Measurements from ENCODE around the gene DRC1. TPM values are rescaled to one million over a fixed set of nuclear protein-coding genes. Genes with fewer than 3 reads are reported as not detected.

The DRC1 gene
- total RNA-seq, 1 experiment from 2014 or later, result not detected

DNA sequence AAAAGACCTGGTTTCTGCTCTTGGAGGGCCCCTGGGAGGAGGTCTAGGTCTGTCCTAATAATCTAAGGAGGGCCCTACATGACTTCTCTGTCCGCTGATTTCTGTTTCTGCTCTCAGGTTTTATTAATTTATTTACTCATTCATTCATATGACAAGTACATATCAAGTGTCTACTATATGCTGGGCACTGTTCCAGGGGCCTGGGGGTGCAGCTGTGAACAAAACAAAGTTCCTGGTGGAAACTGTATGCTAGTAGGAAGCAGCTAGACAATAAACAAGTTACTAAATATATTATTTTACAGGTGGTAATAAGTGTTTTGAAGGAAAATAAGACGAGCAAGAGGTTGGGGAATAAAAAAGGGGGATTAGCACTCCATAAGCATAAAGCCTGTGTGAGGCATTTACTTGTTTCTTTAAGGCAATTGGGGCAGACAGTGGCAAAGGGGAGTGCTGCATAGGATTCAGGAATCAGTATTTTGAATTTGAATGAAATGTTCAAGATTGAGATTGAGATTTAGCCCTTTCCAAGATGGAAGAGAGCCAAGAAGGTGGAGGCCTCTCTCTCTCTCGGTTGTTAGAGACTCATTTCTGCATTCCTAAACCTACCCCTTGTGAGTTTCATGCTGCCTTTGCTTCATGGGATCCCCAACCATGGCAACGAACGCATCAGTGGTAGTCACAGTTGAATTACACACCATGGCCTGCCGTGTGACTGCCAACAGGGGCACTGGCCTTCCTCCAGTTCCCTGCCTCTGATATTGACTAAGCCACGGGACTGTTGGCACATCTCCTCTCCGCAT is 28.3 kb downstream of the DRC1 start:
- Histone ChIP-seq H3K79me2 (ENCODE audit: insufficient read depth, low read length) (no peaks in the 10 kb centered on the region), H3K27ac (ENCODE audit: low read depth, low read length) (no peak overlapping the region), H3K9me3 (ENCODE audit: control insufficient read depth in 1 of 2, insufficient read depth in 1 of 2, low read depth in 1 of 2, low read length in 2 of 2) (no peaks in the 10 kb centered on the region), H3K4me1 (ENCODE audit: control insufficient read depth in 1 of 2, insufficient read depth in 2 of 2, low read length in 2 of 2) (no peaks in the 10 kb centered on the region), H3K4me3 (replicated peaks in 1 of 2; ENCODE audit: low read depth in 1 of 2, low read length in 2 of 2) (no peak overlapping the region), H2AFZ (ENCODE audit: low read depth, low read length, poor library complexity, severe bottlenecking) (no peak overlapping the region), H4K20me1 (ENCODE audit: insufficient read depth) (no peaks in the 10 kb centered on the region), H3K9ac (ENCODE audit: low read length) (no peak overlapping the region), H3K27me3 (ENCODE audit: insufficient read depth, low read length) (no peaks in the 10 kb centered on the region), H3K36me3 (ENCODE audit: control insufficient read depth in 1 of 2, insufficient read depth in 2 of 2, low read length in 2 of 2) (no peaks in the 10 kb centered on the region), H3K4me2 (ENCODE audit: low read length) (no peak overlapping the region), H3K9me2 (ENCODE audit: insufficient read depth) (no peaks in the 10 kb centered on the region)
- ChIA-PET RAD21 (ENCODE audit: low non-redundant PET in 1 of 2, low total read pairs in 2 of 2, uncharacterized antibody in 2 of 2, unreplicated experiment in 2 of 2) (no interaction called here), CTCF (no interaction called here), POLR2A (no interaction called here)
- no TSS peak for BruUV-seq (replicated peaks)
- intact Hi-C loops (cut with micrococcal nuclease), result no loop called here
- DNase-seq (ENCODE audit: low read depth, low spot score) (no peak), ATAC-seq (no peak)
- no peak for TF ChIP-seq SRF (IDR thresholded peaks at IDR 0.05; ENCODE audit: low read depth)
- TF ChIP-seq EZH2 (IDR thresholded peaks at IDR 0.05), result no peak
- no peak for TF ChIP-seq CEBPB (IDR thresholded peaks at IDR 0.05; ENCODE audit: low read depth)
- no peak for TF ChIP-seq RAD21 (IDR thresholded peaks at IDR 0.05; ENCODE audit: low read depth)
- TF ChIP-seq FOSL1 (IDR thresholded peaks at IDR 0.05; ENCODE audit: low read depth), result no peak
- TF ChIP-seq ZFX (IDR thresholded peaks at IDR 0.05), result no peak
- TF ChIP-seq EGR1 (IDR thresholded peaks at IDR 0.05; ENCODE audit: low read depth), result no peak
- TF ChIP-seq, protein P1, sequence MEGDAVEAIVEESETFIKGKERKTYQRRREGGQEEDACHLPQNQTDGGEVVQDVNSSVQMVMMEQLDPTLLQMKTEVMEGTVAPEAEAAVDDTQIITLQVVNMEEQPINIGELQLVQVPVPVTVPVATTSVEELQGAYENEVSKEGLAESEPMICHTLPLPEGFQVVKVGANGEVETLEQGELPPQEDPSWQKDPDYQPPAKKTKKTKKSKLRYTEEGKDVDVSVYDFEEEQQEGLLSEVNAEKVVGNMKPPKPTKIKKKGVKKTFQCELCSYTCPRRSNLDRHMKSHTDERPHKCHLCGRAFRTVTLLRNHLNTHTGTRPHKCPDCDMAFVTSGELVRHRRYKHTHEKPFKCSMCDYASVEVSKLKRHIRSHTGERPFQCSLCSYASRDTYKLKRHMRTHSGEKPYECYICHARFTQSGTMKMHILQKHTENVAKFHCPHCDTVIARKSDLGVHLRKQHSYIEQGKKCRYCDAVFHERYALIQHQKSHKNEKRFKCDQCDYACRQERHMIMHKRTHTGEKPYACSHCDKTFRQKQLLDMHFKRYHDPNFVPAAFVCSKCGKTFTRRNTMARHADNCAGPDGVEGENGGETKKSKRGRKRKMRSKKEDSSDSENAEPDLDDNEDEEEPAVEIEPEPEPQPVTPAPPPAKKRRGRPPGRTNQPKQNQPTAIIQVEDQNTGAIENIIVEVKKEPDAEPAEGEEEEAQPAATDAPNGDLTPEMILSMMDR (IDR thresholded peaks at IDR 0.05 in 2 of 3, conservative IDR thresholded peaks at IDR 0.05 in 1 of 3; ENCODE audit: borderline replicate concordance in 1 of 3, insufficient read depth in 1 of 3, low read depth in 2 of 3, low read length in 2 of 3), result no peak
- TF ChIP-seq, protein P2, sequence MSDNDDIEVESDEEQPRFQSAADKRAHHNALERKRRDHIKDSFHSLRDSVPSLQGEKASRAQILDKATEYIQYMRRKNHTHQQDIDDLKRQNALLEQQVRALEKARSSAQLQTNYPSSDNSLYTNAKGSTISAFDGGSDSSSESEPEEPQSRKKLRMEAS (IDR thresholded peaks at IDR 0.05), result no peak
- no peak for TF ChIP-seq CBX3 (IDR thresholded peaks at IDR 0.05; ENCODE audit: low read depth)
- no peak for TF ChIP-seq EZH2phosphoT487 (IDR thresholded peaks at IDR 0.05; ENCODE audit: borderline replicate concordance)
- TF ChIP-seq ZNF274 (IDR thresholded peaks at IDR 0.05; ENCODE audit: low read depth, low read length), result no peak
- no peak for TF ChIP-seq TCF7L2 (IDR thresholded peaks at IDR 0.05; ENCODE audit: borderline replicate concordance, extremely low read depth, insufficient read depth, insufficient read length)
- TF ChIP-seq SP1 (IDR thresholded peaks at IDR 0.05; ENCODE audit: low read depth), result no peak
- no peak for TF ChIP-seq SIN3A (IDR thresholded peaks at IDR 0.05; ENCODE audit: low read depth)
- no peak for TF ChIP-seq YY1 (IDR thresholded peaks at IDR 0.05; ENCODE audit: extremely low read depth, insufficient replicate concordance, low read depth, low read length)
- no peak for TF ChIP-seq POLR2A (IDR thresholded peaks at IDR 0.05; ENCODE audit: borderline replicate concordance, extremely low read depth, insufficient read depth, insufficient read length)
- TF ChIP-seq, protein P3, sequence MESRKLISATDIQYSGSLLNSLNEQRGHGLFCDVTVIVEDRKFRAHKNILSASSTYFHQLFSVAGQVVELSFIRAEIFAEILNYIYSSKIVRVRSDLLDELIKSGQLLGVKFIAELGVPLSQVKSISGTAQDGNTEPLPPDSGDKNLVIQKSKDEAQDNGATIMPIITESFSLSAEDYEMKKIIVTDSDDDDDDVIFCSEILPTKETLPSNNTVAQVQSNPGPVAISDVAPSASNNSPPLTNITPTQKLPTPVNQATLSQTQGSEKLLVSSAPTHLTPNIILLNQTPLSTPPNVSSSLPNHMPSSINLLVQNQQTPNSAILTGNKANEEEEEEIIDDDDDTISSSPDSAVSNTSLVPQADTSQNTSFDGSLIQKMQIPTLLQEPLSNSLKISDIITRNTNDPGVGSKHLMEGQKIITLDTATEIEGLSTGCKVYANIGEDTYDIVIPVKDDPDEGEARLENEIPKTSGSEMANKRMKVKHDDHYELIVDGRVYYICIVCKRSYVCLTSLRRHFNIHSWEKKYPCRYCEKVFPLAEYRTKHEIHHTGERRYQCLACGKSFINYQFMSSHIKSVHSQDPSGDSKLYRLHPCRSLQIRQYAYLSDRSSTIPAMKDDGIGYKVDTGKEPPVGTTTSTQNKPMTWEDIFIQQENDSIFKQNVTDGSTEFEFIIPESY (IDR thresholded peaks at IDR 0.05; ENCODE audit: extremely low read depth, insufficient replicate concordance, low read length), result no peak
- TF ChIP-seq POLR2AphosphoS5 (IDR thresholded peaks at IDR 0.05; ENCODE audit: low read depth, low read length), result no peak
- TF ChIP-seq JUND (IDR thresholded peaks at IDR 0.05), result no peak
